Stimulated activated effector memory CD8-positive, alpha-beta T cell treated with anti-CD3 and anti-CD28 coated beads, Interleukin-12 subunit alpha, Interleukin-12 subunit beta, amount 100 ng/mL, for 72 hours (primary cell): Measurements from ENCODE around the gene LY86.

Experiments used
- ATAC-seq: fragments of 150-1000 bp; cut with Tn5 transposase; 2 replicates; pipeline ENCODE4 v1.10.0; 2021
- DNase-seq, 2 donors: peaks; one replicate each; pipeline ENCODE4 v3.0.0; 2021 to 2022; ENCODE audit warnings: low spot score in 2 of 2
- H3K27ac Mint-ChIP-seq: one replicate; pipeline ENCODE4 v1.8.0; 2022; ENCODE audit warnings: mild to moderate bottlenecking, mixed read lengths
- H3K36me3 Mint-ChIP-seq: one replicate; pipeline ENCODE4 v1.8.0; 2022; ENCODE audit warnings: mild to moderate bottlenecking, mixed read lengths
- H3K4me1 Mint-ChIP-seq: one replicate; pipeline ENCODE4 v1.8.0; 2022; ENCODE audit warnings: mixed read lengths
- H3K4me3 Mint-ChIP-seq: one replicate; pipeline ENCODE4 v1.8.0; 2022; ENCODE audit warnings: mild to moderate bottlenecking, mixed read lengths
- H3K9me3 Mint-ChIP-seq: one replicate; pipeline ENCODE4 v1.8.0; 2022; ENCODE audit warnings: mixed read lengths

Gene LY86

DNA sequence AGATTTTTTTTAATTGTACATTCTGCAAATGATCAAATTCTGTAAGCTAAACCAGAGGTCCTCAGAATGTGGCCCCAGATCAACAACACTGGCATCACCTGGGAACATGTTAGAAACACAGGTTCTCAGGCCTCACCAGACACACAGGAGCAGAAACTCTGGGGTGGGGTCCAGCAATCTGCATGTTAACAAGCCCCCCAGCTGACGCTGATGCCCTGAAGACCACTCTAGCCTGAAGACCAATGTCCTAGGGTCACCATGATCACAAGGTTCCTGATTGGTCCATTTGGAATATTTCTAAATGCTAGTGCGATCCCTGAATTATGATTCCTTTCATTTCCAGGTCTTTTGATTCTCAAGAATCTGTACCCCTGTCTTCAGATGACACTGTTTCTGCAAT, 2.4 kb upstream of the LY86 start:
- ATAC-seq (no peak), DNase-seq (no peak)
- H3K9me3 Mint-ChIP-seq = peaks cover 2% of the 10 kb centered on the region
- H3K4me3 Mint-ChIP-seq = no peak overlapping the region
- no peaks in the 10 kb centered on the region for H3K36me3 Mint-ChIP-seq
- no peak overlapping the region for H3K27ac Mint-ChIP-seq
- H3K4me1 Mint-ChIP-seq = peaks cover 9% of the 10 kb centered on the region

DNA sequence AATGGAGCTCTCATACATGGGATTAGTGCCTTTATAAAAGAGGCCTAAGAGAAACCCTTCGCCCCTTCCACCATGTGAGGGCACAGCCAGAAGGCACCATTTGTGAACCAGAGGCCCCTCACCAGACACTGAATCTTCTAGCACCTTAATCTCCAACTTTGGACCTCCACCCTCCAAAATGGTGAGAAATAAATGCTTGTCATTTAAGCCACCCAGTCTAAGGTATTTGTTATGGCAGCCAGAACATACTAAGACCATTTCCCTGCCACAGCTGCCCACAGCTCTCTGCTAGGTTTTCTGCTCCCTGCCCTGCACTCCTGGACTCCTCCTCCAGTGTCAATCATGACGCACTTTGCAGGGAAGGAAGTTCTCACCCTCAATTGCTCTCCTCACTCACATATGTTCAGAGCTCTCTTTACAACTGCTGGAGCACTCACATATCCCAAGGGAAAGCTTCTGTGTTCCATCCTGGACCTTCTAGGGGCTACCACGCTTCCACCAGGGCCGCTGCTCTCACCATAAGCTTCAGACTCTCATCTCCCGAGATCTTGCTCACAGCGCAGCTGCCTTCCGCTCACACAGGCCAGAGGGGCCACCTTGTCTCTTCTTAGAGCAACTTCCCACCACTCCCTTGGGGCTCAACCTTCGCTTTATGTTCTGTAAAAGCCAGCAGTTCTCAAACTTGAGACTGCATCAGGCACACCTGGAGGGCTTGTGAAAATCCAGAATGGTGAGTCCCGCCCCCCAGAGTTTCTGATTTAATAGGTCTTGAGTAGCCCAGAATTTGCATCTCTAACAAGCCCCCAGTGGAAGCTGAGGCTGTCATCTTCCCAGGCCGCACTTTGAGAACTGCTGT, 1.6 kb upstream of the LY86 start:
- peaks cover 2% of the 10 kb centered on the region for H3K9me3 Mint-ChIP-seq
- H3K36me3 Mint-ChIP-seq = no peaks in the 10 kb centered on the region
- DNase-seq (no peak), ATAC-seq (peak; percentile 31)
- H3K4me1 Mint-ChIP-seq = peaks cover 15% of the 10 kb centered on the region
- peak overlapping the region; percentile 18 for H3K4me3 Mint-ChIP-seq
- H3K27ac Mint-ChIP-seq = peak overlapping the region; percentile 35

DNA sequence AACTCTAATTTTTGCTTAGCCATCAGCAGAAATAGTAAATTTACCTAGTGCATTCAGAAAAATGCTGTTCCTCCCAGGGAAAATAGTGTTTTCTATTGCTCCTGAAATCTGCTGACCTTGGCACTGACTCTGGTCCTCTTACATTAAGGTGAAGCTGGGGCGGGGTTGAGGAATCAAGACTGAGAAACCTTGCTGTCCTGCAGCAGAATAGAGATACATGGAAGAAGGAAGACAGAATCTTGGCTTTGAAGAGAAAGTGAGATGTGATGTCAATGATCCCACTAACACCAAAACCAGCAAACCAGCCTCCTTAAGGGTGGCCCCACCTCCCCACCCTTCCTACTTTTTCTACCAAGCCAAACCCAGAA, 840 bp upstream of the LY86 start:
- no peak for DNase-seq
- ATAC-seq = no peak
- Mint-ChIP-seq H3K4me1 (peaks cover 23% of the 10 kb centered on the region), H3K9me3 (peaks cover 2% of the 10 kb centered on the region), H3K27ac (no peak overlapping the region), H3K4me3 (no peak overlapping the region), H3K36me3 (no peaks in the 10 kb centered on the region)

DNA sequence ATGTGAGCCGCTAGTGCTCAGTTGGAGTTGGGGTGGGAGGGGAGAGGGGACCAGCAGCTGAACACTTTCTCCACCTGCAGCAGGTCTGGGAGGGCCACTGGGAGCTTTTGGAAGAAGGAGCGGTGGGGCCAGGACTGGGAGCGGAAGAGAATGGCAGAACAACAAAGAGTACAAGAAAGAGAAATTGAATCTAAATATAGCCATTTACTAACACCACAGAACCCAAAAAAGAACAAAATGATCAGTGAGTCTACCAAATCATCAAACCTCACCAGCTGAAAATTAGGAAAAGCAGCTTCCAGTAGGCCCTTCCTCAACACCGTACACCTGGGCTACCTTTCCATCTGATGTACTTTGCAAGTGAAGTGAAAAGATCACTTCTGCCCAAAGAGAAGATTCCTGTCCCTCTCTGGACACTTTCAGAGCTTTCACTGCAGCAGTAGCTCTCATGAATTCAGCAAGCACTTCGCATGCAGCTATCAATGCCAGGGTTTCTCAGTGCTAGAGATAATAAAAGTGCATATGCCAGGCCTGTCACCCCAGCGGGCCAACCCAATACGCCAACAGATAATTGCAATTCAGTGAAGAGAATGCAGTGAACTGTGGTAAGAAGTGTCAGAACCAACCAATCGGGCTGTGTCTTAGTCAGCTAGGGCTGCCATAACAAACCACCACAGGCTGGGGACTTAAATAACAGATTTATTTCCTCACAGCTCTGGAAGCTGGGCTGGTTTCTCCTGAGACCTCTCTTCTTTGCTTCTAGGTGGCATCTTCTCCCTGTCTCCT, 597 bp downstream of the LY86 start:
- no peaks in the 10 kb centered on the region for H3K36me3 Mint-ChIP-seq
- DNase-seq = no peak
- peaks cover 24% of the 10 kb centered on the region for H3K4me1 Mint-ChIP-seq
- ATAC-seq = no peak
- no peak overlapping the region for H3K27ac Mint-ChIP-seq
- no peaks in the 10 kb centered on the region for H3K9me3 Mint-ChIP-seq
- H3K4me3 Mint-ChIP-seq = peak overlapping the region; percentile 22

DNA sequence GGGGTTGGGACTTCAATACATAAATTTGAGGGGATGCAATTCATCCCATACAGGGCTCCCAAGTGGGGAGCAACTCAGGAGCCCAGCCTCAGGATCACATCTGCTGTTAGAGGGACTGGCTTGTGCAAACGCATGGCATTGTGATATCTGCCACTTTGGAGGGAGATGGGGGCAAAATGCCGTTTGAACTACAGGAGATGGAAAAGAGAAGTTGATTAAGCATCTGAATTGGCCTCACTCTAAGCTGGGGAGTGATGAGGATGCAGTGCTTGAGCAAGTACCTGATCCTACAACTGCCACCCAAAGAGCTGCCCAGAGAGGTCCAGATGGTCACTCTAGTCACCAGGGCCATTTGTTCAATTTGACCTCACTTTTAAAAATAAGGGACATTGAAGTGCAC, 2.0 kb downstream of the LY86 start:
- DNase-seq (no peak), ATAC-seq (no peak)
- no peak overlapping the region for H3K27ac Mint-ChIP-seq

DNA sequence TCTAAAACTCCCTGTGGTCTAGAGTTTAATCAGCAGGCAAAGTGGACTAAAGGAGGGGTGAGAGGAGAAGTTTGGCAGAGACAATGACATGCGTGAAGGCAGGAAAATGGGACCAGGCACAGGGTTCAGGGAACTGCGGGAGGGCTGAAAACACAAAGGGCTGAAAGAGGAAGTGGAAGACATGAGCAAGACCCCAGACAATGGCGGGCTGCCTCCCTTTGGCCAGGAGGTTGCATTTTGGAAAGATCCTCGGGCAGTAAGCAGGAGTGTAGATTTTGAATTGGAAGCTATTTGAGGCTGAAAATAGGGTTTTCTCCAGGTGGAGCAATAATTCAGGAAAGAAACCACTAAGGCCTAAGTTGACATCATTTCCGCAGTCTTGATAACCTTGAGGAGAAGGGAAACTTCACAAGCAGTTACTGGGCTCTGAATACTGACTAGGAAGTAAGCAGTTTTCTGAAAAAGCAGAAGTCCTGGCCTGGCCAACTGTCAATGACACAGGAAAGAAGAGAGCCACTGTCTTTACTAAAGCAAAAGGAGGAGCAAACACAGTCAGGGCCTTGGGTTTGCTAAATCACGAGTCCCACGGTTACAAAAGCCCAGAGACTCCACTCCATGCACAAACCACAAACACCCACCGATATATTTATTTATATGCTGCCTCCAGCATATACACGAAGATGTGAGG, 3.4 kb downstream of the LY86 start:
- ATAC-seq (peak; percentile 12), DNase-seq (no peak)
- peak overlapping the region; percentile 61 for H3K27ac Mint-ChIP-seq
- H3K4me3 Mint-ChIP-seq = no peak overlapping the region
- no peaks in the 10 kb centered on the region for H3K9me3 Mint-ChIP-seq
- H3K4me1 Mint-ChIP-seq = peaks cover 22% of the 10 kb centered on the region
- H3K36me3 Mint-ChIP-seq = peaks cover 5% of the 10 kb centered on the region

More for the DNA sequence above, 2.0 kb downstream of the LY86 start:
- peaks cover 22% of the 10 kb centered on the region for H3K4me1 Mint-ChIP-seq
- H3K36me3 Mint-ChIP-seq = peaks cover 5% of the 10 kb centered on the region
- H3K4me3 Mint-ChIP-seq = no peak overlapping the region
- H3K9me3 Mint-ChIP-seq = no peaks in the 10 kb centered on the region

DNA sequence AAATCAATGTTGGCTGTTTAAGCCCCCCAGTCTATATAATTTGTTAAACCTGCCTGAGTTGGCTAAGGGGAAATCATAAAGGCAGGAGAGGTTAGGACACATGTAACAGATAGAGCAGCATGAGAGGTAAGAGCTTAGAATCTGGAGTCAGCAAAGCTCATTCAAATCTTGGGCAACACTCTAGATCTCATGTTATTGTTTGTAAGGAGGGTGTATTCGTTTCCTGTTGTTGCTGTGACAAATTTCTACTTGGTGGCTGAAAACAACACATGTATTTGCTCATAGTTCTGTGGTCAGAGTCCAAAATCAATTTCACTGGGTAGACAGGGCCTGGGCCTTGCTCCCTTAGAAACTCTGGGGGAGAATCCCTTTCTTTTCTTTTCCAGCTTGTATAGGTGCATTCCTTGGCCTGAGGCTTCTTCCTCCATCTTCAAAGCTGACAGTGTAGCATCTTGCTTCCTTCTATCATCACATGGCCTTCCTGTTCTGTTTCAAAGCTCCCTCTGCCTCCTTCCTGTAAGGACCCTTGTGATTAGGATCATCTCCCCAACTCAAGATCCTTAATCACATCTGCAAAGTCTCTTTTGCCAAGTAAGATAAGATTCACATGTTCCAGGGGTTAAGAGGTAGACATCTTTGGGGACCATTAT, 4.4 kb downstream of the LY86 start:
- Mint-ChIP-seq H3K4me1 (peaks cover 22% of the 10 kb centered on the region), H3K36me3 (peaks cover 5% of the 10 kb centered on the region), H3K27ac (peak overlapping the region; percentile 61), H3K9me3 (no peaks in the 10 kb centered on the region), H3K4me3 (no peak overlapping the region)
- DNase-seq (no peak), ATAC-seq (peak; percentile 43)

DNA sequence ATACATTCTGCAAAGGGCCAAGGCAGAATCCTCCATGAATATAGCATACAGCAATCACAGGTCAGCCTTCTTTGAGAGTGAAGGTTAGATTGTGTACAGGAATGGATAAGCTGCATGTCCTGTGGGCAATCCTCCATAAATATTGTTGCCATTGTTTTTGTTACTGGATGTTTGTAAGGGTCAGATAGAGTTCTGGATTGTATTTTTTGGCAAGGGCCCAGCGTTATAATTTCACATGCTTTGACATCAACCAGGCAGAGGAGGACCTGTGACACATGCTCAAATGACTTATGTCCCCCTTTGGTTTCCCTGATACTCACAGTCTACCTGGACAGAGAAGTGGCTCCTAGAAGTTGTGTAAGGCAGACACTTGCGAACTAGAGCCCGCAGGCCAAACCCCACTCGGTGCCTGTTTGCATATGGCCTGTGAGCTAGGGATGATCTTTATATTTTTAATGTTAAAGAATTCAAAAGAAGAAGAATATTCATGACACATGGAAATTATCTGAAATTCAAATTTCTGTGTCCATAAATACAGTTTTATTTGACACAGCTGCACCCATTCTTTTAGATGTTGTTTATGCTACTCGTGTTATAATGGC, 5.4 kb downstream of the LY86 start:
- no peak for DNase-seq
- ATAC-seq = no peak
- H3K36me3 Mint-ChIP-seq = peaks cover 5% of the 10 kb centered on the region
- H3K4me3 Mint-ChIP-seq = no peak overlapping the region
- no peak overlapping the region for H3K27ac Mint-ChIP-seq
- peaks cover 22% of the 10 kb centered on the region for H3K4me1 Mint-ChIP-seq
- H3K9me3 Mint-ChIP-seq = no peaks in the 10 kb centered on the region

DNA sequence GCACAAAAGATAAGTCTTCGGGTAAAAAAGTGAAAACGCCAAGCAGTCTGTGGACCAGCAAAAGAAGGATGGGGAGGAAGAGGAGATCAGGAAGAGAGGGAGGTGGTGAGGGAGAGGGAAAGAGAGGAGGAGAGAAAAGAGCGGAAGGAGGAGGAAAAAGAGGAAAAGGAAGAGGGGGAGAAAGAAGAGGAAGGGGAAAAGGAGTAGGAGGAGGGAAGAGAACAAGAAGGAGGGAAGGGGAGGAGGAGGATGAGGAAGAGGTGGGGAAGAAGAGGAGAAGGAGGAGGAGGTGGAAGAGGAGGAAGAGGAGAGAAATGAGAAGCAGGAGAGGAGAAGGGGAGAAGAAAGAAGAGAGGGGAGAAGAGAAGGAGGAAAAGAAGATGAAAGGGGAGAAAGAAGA, 6.5 kb downstream of the LY86 start:
- H3K9me3 Mint-ChIP-seq = no peaks in the 10 kb centered on the region
- peaks cover 22% of the 10 kb centered on the region for H3K4me1 Mint-ChIP-seq
- no peak for ATAC-seq
- no peak for DNase-seq
- peaks cover 5% of the 10 kb centered on the region for H3K36me3 Mint-ChIP-seq
- no peak overlapping the region for H3K4me3 Mint-ChIP-seq
- H3K27ac Mint-ChIP-seq = peak overlapping the region; percentile 11

DNA sequence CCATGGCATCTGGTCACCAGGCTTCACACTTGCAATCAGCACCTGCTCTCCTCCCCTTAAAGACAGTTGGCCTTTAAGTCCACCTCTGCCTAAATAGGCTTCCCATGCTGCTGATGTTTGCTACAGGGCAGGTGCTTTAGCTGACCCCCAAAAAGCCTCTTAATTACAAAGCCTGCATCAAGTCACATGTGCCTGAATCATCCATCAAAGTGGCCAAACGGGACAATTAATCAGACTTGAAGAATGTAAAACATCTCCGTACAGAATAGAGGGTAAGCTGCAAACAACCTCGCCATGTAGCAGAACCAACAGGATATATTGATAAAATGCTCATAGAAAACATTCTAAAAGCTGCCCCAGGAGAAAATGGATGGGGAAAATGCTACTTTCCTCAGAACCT, 7.4 kb downstream of the LY86 start:
- DNase-seq (no peak), ATAC-seq (no peak)
- no peak overlapping the region for H3K4me3 Mint-ChIP-seq
- peaks cover 22% of the 10 kb centered on the region for H3K4me1 Mint-ChIP-seq
- no peaks in the 10 kb centered on the region for H3K9me3 Mint-ChIP-seq
- H3K36me3 Mint-ChIP-seq = peaks cover 5% of the 10 kb centered on the region
- H3K27ac Mint-ChIP-seq = no peak overlapping the region

DNA sequence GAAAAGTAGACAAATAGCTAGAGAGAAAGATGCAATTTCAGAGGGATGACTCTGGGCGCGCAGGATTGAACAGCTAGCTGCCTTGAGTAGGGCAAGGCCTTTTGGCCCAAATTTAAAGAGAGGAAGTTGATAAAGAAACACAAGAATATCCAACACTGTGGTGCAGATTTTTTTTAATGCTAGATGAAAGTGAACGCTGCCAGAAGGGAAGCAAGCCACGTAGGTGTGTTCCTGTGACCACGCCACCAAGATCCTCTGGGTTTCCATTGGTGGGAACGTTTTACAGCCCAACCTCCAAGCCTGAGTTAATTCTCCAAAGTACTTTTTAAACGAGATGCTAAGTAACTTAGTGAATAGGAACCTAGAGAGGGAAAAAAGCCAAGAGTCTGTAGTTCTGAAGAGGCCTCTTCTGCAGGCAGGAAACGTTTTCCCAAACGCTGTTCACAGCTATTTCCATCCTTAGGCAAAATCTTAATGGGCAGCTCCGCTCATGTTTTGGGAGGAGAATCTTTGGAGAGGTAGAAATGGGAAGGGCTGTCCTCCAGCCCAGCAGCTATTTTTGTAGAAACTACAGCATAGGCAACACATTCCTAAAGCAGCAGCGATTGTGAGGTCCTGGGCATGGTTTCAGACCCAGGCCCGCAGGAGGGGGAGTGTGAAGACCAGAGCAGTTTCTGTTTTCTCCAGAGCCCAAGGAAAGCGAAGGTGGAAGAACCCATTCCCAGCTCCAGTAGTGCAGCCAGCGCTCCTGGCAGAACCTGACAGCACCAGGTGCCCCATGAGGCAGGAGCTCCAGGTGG, 8.2 kb downstream of the LY86 start:
- peaks cover 5% of the 10 kb centered on the region for H3K36me3 Mint-ChIP-seq
- no peak overlapping the region for H3K27ac Mint-ChIP-seq

DNA sequence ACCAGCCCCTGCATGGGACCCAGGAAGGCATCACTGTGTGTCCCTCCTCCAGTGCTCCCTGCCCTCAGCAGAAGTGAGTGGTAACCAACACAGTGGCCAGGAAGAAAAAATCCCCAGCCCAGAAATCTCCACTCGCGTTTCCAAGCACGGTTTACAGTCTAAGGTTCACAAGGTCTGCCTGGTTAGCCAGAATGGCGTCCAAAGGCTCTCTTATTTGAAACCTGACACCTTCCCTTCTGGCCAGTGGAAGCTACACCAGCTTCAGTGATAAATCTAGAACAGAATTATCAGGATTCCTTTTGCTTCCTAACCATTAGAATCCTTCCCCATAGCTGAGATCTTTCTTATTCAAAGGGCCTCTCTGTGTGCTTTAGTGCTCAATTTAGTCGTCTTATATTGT, 9.2 kb downstream of the LY86 start:
- DNase-seq (no peak), ATAC-seq (no peak)
- no peaks in the 10 kb centered on the region for H3K9me3 Mint-ChIP-seq
- no peak overlapping the region for H3K4me3 Mint-ChIP-seq
- no peak overlapping the region for H3K27ac Mint-ChIP-seq
- peaks cover 5% of the 10 kb centered on the region for H3K36me3 Mint-ChIP-seq
- H3K4me1 Mint-ChIP-seq = peaks cover 8% of the 10 kb centered on the region

More for the DNA sequence above, 8.2 kb downstream of the LY86 start:
- H3K4me3 Mint-ChIP-seq = no peak overlapping the region
- H3K9me3 Mint-ChIP-seq = no peaks in the 10 kb centered on the region
- peak in 1 of 2 donors; percentile 18 for DNase-seq
- H3K4me1 Mint-ChIP-seq = peaks cover 17% of the 10 kb centered on the region
- no peak for ATAC-seq

DNA sequence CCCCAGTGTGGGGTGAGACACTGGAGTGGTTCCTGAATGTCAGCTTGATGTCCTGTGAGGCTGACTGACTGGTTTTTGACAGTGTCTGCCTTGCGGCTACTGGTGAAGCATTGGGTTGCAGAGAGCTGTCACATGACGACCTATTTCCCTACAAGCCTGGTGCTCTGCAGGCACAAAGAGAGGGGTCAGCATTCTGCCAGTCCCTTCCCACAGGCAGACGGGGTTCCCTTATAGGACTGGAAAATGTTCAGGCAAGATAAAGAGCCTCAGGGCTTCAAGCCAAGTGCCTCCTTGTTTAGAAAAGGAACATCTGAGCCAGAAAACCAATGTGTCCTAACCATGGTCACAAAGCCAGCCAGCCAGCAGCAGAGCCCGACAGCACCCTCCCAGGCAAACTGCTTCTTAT, 11.0 kb downstream of the LY86 start:
- Mint-ChIP-seq H3K27ac (no peak overlapping the region), H3K9me3 (no peaks in the 10 kb centered on the region), H3K36me3 (peaks cover 5% of the 10 kb centered on the region), H3K4me3 (no peak overlapping the region), H3K4me1 (no peaks in the 10 kb centered on the region)
- no peak for ATAC-seq
- DNase-seq = no peak

DNA sequence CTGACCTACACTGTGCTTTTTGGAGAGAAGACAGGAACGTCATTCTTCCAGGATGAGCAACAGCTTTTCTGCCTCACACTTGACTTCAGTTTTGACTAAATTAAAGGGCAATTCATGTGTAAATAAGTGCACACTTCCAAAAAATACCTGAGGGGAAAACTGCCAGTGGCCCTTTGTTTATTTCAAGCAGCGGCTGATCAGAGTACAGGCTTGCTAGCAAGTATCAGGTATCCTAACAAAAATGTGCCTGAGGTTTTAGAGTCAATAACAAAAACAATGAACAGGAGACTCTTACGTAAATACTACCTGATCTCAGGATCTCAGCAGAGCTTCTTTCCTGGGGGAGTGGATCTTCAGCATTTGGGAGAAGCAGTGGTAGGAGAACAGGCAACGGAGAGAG, 12.4 kb downstream of the LY86 start:
- Mint-ChIP-seq H3K4me1 (no peaks in the 10 kb centered on the region), H3K27ac (no peak overlapping the region), H3K36me3 (no peaks in the 10 kb centered on the region), H3K4me3 (no peak overlapping the region), H3K9me3 (no peaks in the 10 kb centered on the region)
- DNase-seq (no peak), ATAC-seq (no peak)
